ENCODE results near the gene TJP3.
A peak's percentile ranks its signal among the peaks of the same experiment; 100 is the strongest.

- TF ChIP-seq CTCF (conservative IDR thresholded peaks at IDR 0.05; ENCODE audit: low read depth, low read length) (peak; percentile 38), EZH2 (IDR thresholded peaks at IDR 0.05; ENCODE audit: borderline replicate concordance, low read depth, low read length, poor library complexity, severe bottlenecking) (no peak)
Observed at GRCh38 chr19:3671680-3672574, 36.3 kb upstream of the TJP3 start.
